ENCODE measurements around the gene CMTM5. TPM values are rescaled to one million over a fixed set of nuclear protein-coding genes. Genes with fewer than 3 reads are reported as not detected.

Gene CMTM5, protein sequence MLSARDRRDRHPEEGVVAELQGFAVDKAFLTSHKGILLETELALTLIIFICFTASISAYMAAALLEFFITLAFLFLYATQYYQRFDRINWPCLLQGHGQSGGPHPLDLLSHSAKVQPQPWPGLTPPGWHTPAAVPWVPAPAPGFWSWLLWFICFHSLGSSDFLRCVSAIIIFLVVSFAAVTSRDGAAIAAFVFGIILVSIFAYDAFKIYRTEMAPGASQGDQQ
- total RNA-seq = 1 to 10 TPM in 1 of 4 donors, not detected in 3; 1.5 TPM

DNA sequence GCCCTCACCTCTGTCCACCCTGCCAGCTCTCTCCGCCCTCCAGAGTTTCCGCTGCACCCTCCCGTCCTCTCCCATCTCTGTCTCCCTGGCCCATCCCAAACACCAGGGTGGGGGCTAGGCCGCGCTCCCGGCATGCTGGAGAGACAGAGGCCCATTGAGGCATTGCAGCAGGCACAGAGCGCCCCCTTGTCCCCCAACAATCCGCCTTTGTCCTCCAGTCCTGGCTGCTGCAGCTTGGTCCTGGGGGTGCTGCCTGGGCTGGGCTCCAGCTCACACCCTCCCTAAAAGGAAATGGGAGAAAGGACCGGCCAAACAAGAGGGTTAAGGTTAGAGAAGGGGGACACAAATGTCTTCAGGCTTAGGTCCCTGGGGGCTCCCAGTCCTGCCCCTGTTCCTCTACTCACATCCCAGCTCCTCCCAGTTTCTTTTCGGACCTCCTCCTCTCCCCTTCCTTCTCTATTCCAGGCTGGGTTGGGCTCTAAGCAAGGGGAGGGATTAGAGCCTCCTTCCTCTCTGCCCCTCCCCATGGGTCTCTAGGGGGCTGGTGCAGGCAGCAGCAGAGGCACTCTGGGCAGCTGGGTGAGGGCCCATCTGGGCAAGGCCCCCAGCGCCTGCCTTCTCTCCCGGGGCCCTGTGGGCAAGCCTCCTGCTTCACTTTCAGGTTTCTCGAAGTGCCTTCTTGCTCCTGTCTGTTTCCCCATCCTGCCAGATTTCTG lies at the start of gene CMTM5:
CMTM5 (plus strand) TSS at position 565 of the 716 bp plus-strand sequence. CDS start 206 bp downstream, outside the sequence.
- no peaks in the 10 kb centered on the region for H3K36me3 ChIP-seq
- intact Hi-C loops (cut with DNase I) = loop anchor here (5.0 kb wide), 1 partner anchor 114 kb away; no protein-coding TSS in a partner anchor
- no peak for TF ChIP-seq POLR2A (IDR thresholded peaks at IDR 0.05)
- TF ChIP-seq, protein P1, sequence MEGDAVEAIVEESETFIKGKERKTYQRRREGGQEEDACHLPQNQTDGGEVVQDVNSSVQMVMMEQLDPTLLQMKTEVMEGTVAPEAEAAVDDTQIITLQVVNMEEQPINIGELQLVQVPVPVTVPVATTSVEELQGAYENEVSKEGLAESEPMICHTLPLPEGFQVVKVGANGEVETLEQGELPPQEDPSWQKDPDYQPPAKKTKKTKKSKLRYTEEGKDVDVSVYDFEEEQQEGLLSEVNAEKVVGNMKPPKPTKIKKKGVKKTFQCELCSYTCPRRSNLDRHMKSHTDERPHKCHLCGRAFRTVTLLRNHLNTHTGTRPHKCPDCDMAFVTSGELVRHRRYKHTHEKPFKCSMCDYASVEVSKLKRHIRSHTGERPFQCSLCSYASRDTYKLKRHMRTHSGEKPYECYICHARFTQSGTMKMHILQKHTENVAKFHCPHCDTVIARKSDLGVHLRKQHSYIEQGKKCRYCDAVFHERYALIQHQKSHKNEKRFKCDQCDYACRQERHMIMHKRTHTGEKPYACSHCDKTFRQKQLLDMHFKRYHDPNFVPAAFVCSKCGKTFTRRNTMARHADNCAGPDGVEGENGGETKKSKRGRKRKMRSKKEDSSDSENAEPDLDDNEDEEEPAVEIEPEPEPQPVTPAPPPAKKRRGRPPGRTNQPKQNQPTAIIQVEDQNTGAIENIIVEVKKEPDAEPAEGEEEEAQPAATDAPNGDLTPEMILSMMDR (IDR thresholded peaks at IDR 0.05) = no peak
- no peaks in the 10 kb centered on the region for H3K9me3 ChIP-seq
- no peak within 1 kb of the TSS for H3K27ac ChIP-seq
- DNase-seq = no peak
- H3K4me1 ChIP-seq = no peaks in the 10 kb centered on the region
- no peak within 1 kb of the TSS for H3K4me3 ChIP-seq (replicated peaks in 1 of 3)
- WGBS, 2 donors = 54% methylated on average over 13 of the region's 13 CpGs
- no peaks in the 10 kb centered on the region for H3K27me3 ChIP-seq

DNA sequence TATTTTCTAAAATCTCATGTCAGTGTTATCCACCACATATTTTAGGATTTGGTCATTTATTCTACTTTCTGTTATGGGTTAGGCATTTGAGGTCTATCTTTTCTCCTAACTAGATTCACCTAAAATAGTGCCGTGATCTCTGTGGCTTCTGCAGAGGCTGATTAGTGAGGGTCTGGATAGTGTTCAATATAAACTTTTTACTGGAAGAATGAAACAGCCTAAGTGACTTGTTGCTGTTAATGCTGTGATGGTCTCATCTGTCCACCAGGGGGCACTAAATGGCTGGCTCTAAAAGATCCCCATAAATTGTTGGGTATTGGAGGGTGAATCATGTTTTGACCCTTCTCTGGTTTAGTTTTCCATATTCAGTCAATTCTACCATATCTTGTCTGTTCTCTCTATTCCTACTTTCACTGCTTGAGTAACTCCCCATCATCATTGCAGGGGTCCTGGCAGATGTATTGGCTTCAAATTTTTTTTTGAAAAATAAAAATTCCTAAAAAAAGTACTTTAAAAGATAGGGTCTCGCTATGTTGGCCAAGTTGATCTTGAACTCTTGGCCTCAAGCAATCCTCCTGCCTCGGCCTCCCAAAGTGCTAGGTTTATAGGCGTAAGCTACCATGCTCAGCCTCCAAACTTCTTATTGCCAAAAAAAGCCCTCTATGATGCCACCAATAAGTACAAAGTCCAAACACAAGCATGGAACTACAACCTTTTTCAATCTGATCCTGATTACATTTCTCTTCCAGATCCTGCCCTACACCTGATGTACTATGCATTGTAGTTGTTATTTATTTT lies 48.7 kb upstream of the CMTM5 start:
- Histone ChIP-seq H3K4me1 (peaks cover 2 to 6% of the 10 kb centered on the region in 2 donors), H3K9me3 (no peaks in the 10 kb centered on the region), H3K27me3 (no peaks in the 10 kb centered on the region), H3K36me3 (peaks cover 25% of the 10 kb centered on the region in 2 donors), H3K4me3 (replicated peaks in 1 of 3) (no peak overlapping the region), H3K27ac (no peak overlapping the region)
- DNase-seq = peak; percentile 71 to 76
- intact Hi-C loops (cut with DNase I) = loop anchor here (2.0 to 10.0 kb wide), 2 partner anchors 53 to 137 kb away; partner anchors contain the start of gene NGDN
- TF ChIP-seq POLR2A (IDR thresholded peaks at IDR 0.05) = no peak
- TF ChIP-seq, protein P1 (IDR thresholded peaks at IDR 0.05) = peak; percentile 63 to 81 (median 78)
- WGBS, 2 donors = 46 to 47% methylated on average over 4 of the region's 4 CpGs

- intact Hi-C loops (cut with DNase I) = no loop called here
- TF ChIP-seq, protein P1 (IDR thresholded peaks at IDR 0.05) = no peak
- TF ChIP-seq POLR2A (IDR thresholded peaks at IDR 0.05) = no peak
- WGBS, 2 donors = 86 to 92% methylated on average over 5 of the region's 5 CpGs
These were observed 41.2 kb upstream of the CMTM5 start for GRCh38 chr14:23335623-23336022.

DNA sequence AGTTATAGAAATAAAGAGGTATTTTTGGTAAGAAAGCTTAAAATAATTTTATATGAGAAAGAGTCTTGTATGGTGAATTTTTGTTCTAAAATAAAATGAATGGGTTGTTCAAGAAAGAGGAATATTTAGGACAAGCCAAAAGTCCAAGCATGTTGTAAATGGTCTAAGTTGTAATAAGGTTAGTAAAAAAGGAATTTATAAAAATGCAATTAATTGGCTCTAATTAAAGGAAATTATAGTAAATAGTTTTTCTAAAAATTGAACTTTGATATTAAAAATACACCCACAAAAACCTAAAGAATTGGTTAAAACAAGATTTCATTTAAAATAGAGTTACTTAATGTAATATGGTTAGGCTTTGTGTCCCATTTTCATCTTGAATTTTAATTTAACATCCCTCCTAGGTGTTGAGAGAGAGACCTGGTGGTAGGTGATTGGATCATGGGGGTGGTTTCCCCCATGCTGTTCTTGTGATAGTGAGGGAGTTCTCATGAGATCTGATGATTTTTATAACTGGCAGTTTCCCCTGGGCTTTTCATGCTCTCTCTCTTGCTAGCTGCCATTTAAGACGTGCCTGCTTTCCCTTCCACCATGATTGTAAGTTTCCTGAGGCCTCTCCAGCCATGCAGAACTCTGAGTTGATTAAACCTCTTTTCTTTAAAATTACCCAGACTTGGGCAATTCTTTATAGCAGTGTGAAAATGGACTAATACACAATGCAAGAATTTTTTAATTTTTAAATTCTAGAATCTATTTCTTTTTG lies 37.2 kb upstream of the CMTM5 start:
- DNase-seq = no peak
- no peaks in the 10 kb centered on the region for H3K27me3 ChIP-seq
- H3K36me3 ChIP-seq = no peaks in the 10 kb centered on the region
- no peak overlapping the region for H3K4me3 ChIP-seq (replicated peaks in 1 of 3)
- no peak overlapping the region for H3K27ac ChIP-seq
- WGBS, 2 donors = 86 to 91% methylated on average over 1 of the region's 1 CpG
- TF ChIP-seq, protein P1 (IDR thresholded peaks at IDR 0.05) = no peak
- no peak for TF ChIP-seq POLR2A (IDR thresholded peaks at IDR 0.05)
- intact Hi-C loops (cut with DNase I) = no loop called here
- no peaks in the 10 kb centered on the region for H3K9me3 ChIP-seq
- H3K4me1 ChIP-seq = no peaks in the 10 kb centered on the region

More at GRCh38 chr14:23335623-23336022, 41.2 kb upstream of the CMTM5 start:
- no peak for DNase-seq
- Histone ChIP-seq H3K27me3 (no peaks in the 10 kb centered on the region), H3K4me1 (no peaks in the 10 kb centered on the region), H3K36me3 (no peaks in the 10 kb centered on the region), H3K9me3 (no peaks in the 10 kb centered on the region), H3K4me3 (replicated peaks in 1 of 3) (no peak overlapping the region), H3K27ac (no peak overlapping the region)
